GM21447 (cell line): Measurements from ENCODE around the gene ZSWIM6.

Experiments used
- ATAC-seq: cut with Tn5 transposase; IDR thresholded peaks from one replicate; pipeline ENCODE4 v1.9.1; 2021; ENCODE audit not compliant: unreplicated experiment

The ZSWIM6 gene

DNA sequence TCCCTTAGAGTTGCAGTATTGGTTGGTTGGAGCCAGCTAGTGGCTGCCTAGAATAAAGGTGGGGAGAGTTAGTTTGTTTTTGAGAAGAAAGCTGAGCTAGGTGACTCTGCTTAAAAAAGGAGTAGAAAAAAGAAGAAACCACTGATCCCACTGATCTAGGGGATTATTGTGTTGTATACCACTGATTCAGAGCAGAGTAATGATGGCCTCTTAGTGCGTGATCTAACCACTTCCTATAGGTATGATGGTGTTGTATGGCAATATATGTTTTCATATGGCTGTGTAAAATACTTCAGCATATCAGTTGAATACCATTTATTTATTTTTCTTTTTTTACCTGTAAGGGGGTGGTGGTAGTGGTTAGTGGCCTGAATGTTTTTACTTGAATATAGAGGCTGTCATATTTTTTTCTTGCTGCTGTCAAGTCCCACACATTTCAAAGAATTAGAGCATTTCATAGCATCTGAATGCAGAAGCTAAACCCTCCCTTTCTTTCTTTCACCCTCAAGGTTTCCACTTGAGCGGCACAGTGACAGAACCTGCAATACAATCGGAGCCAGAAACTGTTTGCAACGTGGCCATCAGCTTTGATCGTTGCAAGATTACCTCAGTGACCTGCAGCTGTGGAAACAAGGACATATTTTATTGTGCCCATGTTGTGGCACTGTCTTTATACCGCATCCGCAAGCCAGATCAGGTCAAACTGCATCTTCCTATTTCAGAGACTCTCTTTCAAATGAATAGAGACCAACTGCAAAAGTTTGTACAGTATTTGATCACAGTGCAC, 140.3 kb downstream of the ZSWIM6 start:
- ATAC-seq, result no peak

DNA sequence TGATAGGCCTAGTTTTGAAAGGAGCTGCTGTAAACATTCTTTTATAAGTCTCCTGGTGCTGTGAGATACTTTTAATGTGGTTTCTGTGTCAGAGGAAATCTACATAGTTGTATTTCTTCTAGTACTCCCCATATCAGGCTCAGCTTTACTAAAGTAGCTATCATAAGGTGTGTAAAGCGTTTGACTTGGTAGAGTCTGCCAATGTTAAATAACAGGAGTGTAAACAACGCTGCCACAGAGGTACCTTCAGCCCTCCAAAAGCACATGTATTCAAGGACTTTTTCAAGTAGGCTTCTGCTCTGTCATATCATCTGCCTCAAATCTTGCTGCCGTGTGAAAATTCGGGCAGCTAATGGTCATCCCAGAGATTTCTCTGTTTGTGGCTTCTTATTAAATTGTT, 142.7 kb downstream of the ZSWIM6 start:
- ATAC-seq, result no peak

DNA sequence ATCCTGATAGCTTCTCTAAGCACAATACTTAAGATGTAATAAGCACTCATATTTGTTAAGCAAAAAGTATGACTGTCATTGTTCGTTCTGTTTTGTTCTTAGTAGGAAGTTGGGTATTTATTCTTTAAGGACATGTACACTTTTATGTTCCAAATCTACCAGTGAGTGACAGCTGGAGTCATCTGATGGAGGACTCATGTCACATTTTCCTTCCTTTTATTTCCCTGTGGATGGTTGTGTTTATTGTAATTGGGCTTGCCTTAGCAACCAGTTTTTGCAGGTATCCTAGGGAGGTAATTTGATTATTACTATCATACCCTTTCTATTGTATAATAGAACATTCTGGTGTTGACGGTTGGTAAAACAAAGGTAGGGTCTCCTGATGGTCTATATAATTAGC, 145.7 kb downstream of the ZSWIM6 start:
- no peak for ATAC-seq

DNA sequence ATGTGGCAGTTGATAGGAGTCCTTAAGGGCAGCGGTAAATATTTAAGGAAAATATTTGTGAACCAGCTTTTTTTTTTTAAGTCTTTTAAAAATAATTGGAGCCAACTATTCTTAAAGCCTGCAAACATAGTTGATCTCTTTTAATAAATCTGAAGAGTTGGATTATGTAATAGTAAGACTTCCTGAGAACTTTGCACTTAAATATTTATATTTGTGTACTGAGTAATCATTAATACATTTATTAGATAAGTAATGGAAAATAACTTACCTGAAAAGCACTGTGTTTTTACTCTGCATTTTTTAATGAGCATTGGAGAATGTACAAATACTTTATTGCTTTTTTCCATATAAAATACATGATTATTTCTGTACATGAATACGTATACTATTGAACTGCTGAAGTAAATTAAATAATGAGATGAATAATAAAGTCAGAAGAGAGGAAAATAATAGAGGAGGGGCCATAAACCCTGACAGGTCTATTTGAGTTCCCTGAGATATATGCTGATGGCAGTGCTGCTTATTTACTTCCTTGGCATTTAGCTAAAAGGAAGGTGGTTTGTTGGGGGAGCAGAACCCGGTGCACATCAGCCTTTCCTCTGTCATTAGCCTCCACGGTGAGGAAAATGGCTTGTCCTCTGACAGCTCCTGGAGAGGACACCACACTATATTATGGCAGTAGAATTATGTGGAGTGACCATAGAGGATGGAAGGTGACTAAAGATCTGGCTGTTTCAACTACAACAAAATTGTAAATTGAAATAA, 148.0 kb downstream of the ZSWIM6 start:
- no peak for ATAC-seq

DNA sequence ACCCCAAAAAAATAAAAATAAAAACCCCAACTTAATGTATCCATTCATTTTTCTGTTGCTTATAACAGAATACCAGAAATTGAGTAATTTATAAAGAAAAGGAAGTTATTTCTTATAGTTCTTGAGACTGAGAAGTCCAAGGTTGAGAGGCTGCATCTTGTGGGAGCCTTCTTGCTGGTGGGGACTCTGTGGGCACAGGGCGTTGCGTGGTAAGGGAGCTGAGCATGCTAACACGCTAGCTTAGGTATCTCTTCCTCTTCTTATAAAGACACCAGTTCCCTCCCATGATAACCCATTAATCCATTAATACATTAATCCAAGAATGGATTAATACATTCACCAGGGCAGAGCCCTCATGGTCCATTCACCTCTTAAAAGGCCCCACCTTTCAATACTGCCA, 150.9 kb downstream of the ZSWIM6 start:
- no peak for ATAC-seq

DNA sequence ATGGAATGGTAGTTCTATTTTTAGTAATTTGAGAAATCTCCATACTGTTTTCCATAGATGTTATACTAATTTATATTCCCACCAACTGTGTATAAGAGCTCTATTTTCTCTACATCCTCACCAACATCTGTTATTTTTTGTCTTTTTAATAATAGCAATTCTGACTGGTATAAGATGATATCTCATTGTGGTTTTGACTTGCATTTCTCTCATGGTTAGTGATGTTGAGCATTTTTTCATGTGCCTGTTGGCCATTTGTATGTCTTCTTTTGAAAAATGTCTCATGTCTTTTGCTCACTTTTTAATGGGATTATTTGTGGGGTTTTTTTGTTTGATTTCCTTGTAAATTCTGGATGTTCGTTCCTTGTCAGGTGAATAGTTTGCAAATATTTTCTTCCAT, 154.4 kb downstream of the ZSWIM6 start:
- no peak for ATAC-seq

DNA sequence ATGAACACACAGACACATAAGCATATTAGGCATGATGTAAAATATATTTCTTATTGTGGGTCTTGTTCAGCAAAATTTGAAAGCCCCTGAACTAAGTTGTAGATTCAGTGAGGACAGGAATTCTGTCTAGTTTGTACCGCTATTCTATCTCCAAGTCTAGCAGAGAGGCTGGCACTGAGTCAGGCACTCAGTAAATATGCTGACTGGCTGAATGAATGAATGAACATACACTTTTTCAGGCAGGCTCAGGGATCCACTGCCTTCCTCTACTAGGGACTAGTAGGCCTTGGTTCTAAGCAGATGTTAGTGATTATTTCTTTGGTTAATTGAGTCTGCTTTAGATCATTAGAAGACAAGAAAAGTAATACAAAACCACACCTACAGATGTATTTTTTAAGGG, 157.5 kb downstream of the ZSWIM6 start:
- ATAC-seq, result no peak

DNA sequence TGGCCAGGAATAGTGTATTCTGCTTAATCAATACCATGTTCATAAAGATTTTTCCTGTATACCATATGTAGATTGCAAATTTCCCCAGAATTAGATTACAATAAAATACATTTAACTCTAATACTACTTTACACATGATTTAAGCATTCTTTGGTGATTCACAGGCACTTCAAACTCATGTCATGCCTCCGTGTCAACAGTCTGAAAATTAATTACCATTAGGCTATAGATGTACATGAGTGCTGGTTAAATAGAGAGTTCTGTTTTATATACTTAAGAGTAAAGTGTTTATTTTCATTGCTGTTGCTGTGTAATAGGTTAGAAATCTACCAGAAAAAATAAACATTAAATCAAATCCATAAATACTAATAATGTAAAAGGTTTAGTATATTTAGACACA, 159.8 kb downstream of the ZSWIM6 start:
- no peak for ATAC-seq

DNA sequence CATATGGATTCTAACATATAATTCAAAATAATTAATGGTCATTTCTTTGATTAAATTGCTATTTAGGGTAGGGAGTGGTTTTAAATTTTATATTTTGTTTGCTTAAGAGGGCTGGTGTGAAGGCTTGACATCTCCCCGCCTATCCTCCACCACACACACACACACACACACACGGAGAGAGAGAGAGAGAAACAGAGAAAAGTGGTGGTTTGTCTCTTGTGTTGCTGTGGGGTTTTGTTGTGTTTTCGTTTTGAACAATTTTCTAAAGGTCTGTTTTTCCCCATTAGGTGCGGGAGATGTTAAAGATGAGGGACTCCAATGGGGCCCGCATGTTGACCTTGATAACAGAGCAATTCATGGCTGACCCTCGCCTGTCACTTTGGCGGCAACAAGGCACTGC, 161.9 kb downstream of the ZSWIM6 start:
- ATAC-seq, result no peak

DNA sequence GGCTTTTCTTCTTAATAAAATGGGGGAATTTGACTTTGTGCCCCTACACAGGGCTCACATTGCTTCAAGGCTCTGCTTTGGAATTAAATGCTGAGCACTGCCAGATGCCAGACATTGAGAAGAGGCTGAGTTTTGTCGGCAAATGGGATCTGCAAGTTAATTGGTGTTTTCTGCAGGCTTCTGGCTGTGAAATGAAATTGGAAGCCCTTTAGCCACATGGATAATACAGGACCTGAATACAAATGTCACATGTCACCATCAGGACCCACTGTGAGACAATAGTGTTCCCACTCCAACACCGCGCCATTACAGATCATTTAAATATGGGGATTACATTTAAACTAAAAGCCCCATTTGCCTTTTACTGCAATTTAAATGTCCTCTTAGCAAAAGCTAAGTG, 164.4 kb downstream of the ZSWIM6 start:
- no peak for ATAC-seq

DNA sequence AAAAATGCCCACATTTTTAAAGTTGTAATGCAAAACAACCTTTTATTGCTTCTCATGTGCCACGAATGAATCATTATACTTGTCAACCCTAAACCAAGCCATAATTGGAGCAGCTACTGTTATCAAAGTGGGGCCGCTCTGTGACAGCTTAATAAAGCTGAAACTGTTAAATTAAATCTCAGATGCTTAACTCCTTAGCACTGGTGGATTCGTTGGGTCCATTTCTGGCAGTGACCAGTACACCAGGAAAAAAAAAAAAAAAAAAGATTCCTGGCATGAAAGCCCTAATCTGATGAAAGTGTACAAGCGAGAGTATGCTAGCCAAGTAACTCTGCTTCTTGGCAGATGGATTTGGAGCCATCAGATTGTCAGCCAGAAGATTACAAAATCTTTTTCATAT, 164.8 kb downstream of the ZSWIM6 start:
- no peak for ATAC-seq

DNA sequence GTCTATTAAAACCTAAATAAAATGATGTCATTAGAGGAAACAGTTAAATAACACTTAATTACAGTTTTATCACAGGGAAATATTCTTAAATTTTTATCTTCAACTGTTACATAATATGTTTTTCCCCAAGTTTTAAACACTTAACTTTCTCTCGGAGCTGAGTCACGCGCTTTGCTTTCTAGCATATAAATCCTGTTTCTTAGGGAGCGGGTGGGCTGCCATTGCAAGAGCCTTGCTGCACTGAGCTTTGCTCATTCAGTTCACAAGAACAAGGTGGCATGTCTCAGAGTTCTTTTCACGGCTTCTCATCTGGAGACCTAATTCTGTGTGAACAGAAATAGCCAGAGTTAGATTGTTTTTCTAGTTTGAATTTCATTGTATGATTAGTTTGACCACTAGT, 166.1 kb downstream of the ZSWIM6 start:
- ATAC-seq, result no peak

DNA sequence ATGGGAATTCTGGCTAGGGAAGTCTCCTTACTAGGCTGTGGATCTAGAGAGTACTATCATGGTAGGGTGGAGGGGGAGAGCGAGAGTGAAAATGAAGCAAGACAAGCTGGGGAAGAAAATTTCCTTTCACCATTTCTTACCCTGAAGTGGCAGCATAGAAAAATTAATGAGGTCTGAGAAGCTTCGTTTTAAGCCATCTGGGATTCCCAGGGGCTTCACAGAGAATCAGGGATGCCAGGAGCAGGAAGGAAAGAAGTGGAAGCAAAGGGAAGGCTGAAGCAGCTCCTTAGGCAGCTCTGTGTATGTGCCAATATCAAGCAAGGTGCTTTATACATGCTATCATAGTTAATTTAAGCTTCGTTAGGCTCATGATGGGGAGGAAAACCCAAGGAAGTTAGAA, 169.9 kb downstream of the ZSWIM6 start:
- ATAC-seq, result no peak

DNA sequence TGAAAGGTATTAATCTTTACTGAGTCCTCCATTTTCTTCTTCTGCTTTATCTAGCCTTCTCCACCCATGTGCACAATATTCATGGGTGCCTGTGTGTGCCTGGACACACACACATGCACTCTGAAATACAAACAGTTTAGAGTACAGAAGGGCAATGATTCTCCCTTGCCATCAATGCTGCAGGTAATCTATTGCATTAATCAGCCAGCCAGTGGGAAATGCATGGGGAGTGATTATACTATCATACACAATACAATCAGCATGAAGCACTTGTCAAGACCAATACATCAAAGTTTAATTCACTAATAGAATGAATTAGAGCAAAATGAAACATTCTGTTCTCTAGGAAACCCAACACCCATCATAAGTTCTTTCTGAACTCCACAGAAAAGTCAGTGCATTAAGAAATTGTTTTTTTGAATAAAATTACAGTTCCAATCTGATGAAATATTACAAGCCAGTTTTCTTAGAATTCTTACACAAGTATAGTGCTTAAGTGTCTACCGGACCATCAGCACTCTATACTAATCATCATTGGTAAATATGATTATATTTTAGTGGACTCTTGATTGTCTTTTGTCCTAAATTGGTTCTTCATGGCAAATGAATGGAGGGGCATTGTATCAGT, 172.2 kb downstream of the ZSWIM6 start:
- no peak for ATAC-seq

DNA sequence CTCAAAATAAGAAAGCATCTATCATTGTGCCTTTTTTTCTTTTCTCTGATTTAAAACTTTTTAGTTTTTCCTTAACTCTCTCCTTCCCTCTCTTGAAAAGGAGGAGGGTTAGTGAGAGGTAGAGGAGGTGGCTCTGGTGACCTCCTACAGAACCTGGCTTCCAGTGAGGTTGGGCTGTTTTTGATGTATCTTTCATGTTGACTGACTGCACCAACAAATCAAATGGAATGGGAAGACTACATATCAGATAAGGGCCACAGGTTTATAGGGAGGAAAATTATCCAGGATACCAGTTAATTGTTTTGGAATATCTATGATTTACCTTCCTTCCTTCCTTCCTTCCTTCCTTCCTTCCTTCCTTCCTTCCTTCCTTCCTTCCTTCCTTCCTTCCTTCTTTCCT, 173.2 kb downstream of the ZSWIM6 start:
- ATAC-seq, result no peak

DNA sequence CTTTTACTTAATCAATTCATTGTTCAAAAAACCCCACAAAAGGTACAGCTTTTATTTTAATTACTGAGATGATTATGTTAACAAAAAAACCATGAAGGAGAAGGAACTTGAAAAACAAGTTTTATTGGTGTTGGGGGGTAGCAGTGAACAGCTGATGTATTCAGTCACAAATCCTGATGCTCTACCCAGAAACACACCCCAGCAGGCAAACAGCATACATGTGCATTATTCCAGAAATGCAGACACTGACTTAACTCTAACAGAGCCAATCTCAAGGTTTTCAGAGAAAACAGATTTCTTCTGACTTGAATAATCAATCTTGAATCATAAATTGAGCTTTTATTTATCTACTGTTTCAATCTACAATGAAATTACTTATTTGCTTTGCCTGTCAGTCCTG, 175.2 kb downstream of the ZSWIM6 start:
- no peak for ATAC-seq

DNA sequence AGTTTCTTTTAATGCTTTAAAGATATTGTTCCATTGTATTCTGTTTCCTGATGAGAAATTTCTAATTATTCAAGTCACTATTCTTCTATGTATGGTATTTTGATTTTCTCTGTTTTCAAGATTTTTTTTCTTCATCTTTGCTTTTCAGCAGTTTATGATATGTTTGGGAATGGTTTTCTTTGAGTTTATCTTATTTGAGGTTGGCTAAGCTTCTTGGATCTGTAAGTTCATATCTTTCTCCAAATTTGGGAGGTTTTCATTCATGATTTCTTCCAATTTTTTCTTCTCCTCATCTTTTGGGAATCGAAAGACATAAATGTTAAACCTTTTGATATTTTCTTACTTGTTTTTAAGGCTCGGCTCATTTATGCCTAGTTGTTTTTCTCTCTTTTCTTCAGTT, 184.9 kb downstream of the ZSWIM6 start:
- ATAC-seq, result no peak

DNA sequence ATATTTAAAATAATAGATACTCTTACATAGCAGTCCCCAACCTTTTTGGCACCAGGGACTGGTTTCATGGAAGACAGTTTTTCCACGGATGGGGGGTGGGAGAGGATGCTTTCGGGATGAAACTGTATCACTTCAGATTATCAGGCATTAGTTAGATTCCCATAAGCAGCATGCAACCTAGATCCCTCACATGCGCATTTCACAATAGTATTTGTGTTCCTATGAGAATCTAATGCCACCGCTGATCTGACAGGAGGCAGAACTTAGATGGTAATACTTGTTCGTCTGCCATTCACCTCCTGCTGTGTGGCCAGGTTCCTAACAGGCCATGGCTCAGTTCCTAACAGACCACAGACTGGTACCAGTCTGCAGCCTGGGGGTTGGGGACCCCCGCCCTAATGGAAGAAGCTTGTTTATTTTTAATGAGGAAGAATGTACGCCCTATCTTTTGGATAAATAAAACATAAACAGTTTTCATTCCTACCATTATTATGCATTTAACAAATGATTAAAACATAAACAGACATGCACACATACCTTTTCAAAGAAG, 187.7 kb downstream of the ZSWIM6 start:
- ATAC-seq, result no peak

DNA sequence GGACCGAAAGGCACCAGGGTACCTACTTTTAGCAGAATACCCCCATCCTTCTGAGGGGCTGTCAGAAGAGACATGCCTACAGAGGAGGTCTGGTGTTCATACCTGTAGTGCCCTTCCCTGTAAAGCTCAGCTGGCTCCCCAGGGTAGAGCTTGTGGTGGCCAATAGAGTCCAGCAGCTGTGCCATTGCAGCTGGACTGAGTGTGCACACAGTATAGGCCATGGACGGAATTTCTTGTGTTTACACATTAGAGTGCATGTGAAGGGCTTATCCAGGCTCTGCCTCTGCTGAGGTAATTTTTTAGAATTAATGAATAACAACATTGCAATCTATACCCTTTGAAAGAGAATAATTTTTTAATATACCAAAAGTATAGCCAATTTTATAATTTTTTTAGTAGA, 191.0 kb downstream of the ZSWIM6 start:
- ATAC-seq, result no peak

DNA sequence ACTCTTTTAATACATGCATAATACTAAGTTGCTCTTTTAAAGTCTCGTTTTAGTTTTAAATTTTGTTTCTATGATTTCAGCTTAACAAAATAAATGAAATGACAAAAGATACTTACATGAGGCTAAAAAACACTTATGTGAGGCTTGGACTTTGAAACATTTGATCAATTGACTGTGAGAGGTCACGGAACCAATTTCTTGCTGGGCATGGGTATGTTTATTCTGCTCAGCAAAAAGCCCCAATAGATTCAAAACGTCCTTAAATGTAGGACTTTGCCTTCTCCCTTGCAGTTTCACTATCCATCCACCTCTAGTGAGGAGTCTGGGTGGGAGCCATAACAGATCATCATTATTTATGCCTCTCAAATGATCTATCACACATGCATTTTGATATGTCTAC, 191.9 kb downstream of the ZSWIM6 start:
- ATAC-seq, result no peak

DNA sequence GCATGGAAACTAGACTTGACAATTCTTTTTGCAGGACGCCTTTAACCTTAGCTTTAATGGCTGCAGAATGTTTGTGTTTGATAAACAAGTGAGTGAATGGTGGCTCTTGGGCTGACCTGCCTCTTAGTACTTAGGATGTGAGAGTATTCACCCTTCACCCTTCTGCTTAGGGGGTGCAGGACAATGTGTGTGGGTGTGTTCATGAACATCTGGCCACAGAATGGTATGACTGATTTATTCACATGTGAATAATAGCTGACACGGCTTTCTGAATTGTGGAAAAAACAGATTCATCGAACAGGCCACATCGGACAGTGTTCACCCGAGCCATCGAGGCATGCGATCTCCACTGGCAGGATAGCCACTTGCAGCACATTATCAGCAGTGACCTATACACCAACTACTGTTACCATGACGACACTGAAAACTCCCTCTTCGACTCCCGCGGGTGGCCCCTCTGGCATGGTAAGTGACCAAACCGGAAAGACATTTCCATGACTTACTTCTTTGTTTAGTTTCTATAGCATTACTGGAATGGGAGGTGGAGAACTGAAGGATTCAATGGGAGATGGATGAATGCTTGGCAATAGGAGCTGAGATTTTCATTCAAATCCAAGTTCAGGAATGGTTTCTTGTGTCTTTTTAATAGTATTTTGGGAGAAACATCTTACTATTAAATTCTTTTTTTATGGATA, 193.6 kb downstream of the ZSWIM6 start:
- ATAC-seq, result no peak
